ENCODE measurements around the gene DNAJB8.
A peak's percentile ranks its signal among the peaks of the same experiment; 100 is the strongest.

DNAJB8 gene

GRCh38 chr3:128489674-128489926 lies 22.9 kb upstream of the DNAJB8 start:
- peak overlapping the region; percentile 14 to 56 for H3K4me3 ChIP-seq (ENCODE audit: insufficient read depth in 1 of 2, low read depth in 1 of 2, low read length in 2 of 2)
- no peak overlapping the region for H2BK120ac ChIP-seq (ENCODE audit: low read depth, low read length)
- H4K8ac ChIP-seq (ENCODE audit: low read length), result no peak overlapping the region
- no peak overlapping the region for H3K27ac ChIP-seq (ENCODE audit: low read length, poor library complexity, severe bottlenecking)
- peak overlapping the region; percentile 67 for H3K4me2 ChIP-seq (ENCODE audit: low read length, poor library complexity, severe bottlenecking)
- H3K9ac ChIP-seq (ENCODE audit: low read length), result no peak overlapping the region
- peak overlapping the region; percentile 34 for H2AFZ ChIP-seq (ENCODE audit: low read depth, low read length)
- H3K27me3 ChIP-seq (ENCODE audit: control insufficient read depth in 1 of 2, insufficient read depth in 1 of 2, low read length in 2 of 2), result peaks cover 95 to 97% of the 10 kb centered on the region in 2 experiments
- no peak overlapping the region for H2BK12ac ChIP-seq (ENCODE audit: low read length in 2 of 2)
- no peak overlapping the region for H3K14ac ChIP-seq (ENCODE audit: low read length in 2 of 2)
- peaks cover 43% of the 10 kb centered on the region for H3K4me1 ChIP-seq (ENCODE audit: control insufficient read depth, insufficient read depth, low read depth, low read length)
- H2BK5ac ChIP-seq (ENCODE audit: low read depth, low read length, poor library complexity, severe bottlenecking), result no peak overlapping the region
- no peak overlapping the region for H3K4ac ChIP-seq (ENCODE audit: low read depth in 1 of 2, low read length in 2 of 2)
- peak overlapping the region in 1 of 2 experiments; percentile 79 for H3K23ac ChIP-seq (ENCODE audit: low read length in 2 of 2)
- no peaks in the 10 kb centered on the region for H3K9me3 ChIP-seq (ENCODE audit: control insufficient read depth, low read length)
- no peak for DNase-seq
- no peak overlapping the region for H2BK15ac ChIP-seq (ENCODE audit: low read depth, poor library complexity, severe bottlenecking)
- 1% methylated on average over 19 of the region's 26 CpGs for WGBS
- H3K79me1 ChIP-seq (replicated peaks; ENCODE audit: low read length, poor library complexity, severe bottlenecking), result no peaks in the 10 kb centered on the region
- no peak overlapping the region for H3K18ac ChIP-seq (ENCODE audit: low read depth in 1 of 2, low read length in 2 of 2)
- no peaks in the 10 kb centered on the region for H3K36me3 ChIP-seq (ENCODE audit: control insufficient read depth in 1 of 2, insufficient read depth in 2 of 2, low read depth in 1 of 2, low read length in 2 of 2)
- H2AK5ac ChIP-seq (ENCODE audit: low read length, severe bottlenecking), result no peak overlapping the region
- no peak overlapping the region for H4K91ac ChIP-seq (ENCODE audit: low read length)

GRCh38 chr3:128488991-128489673 lies 22.4 kb upstream of the DNAJB8 start:
- Histone ChIP-seq H2BK15ac (ENCODE audit: low read depth, poor library complexity, severe bottlenecking) (peak overlapping the region; percentile 73), H4K8ac (ENCODE audit: low read length) (no peak overlapping the region), H3K36me3 (ENCODE audit: control insufficient read depth in 1 of 2, insufficient read depth in 2 of 2, low read depth in 1 of 2, low read length in 2 of 2) (no peaks in the 10 kb centered on the region), H3K4ac (ENCODE audit: low read depth in 1 of 2, low read length in 2 of 2) (no peak overlapping the region), H2BK12ac (ENCODE audit: low read length in 2 of 2) (no peak overlapping the region), H3K4me3 (ENCODE audit: insufficient read depth in 1 of 2, low read depth in 1 of 2, low read length in 2 of 2) (peak overlapping the region; percentile 14 to 56), H2BK5ac (ENCODE audit: low read depth, low read length, poor library complexity, severe bottlenecking) (no peak overlapping the region), H3K4me2 (ENCODE audit: low read length, poor library complexity, severe bottlenecking) (peak overlapping the region; percentile 67), H3K4me1 (ENCODE audit: control insufficient read depth, insufficient read depth, low read depth, low read length) (peaks cover 43% of the 10 kb centered on the region), H3K27ac (ENCODE audit: low read length, poor library complexity, severe bottlenecking) (no peak overlapping the region), H2AK5ac (ENCODE audit: low read length, severe bottlenecking) (no peak overlapping the region), H3K9ac (ENCODE audit: low read length) (no peak overlapping the region), H3K14ac (ENCODE audit: low read length in 2 of 2) (peak overlapping the region in 1 of 2 experiments; percentile 62), H3K23ac (ENCODE audit: low read length in 2 of 2) (peak overlapping the region in 1 of 2 experiments; percentile 94), H4K91ac (ENCODE audit: low read length) (no peak overlapping the region), H3K27me3 (ENCODE audit: control insufficient read depth in 1 of 2, insufficient read depth in 1 of 2, low read length in 2 of 2) (peaks cover 95 to 97% of the 10 kb centered on the region in 2 experiments), H3K18ac (ENCODE audit: low read depth in 1 of 2, low read length in 2 of 2) (peak overlapping the region in 1 of 2 experiments; percentile 68), H3K9me3 (ENCODE audit: control insufficient read depth, low read length) (no peaks in the 10 kb centered on the region), H3K79me1 (replicated peaks; ENCODE audit: low read length, poor library complexity, severe bottlenecking) (no peaks in the 10 kb centered on the region), H2BK120ac (ENCODE audit: low read depth, low read length) (no peak overlapping the region), H2AFZ (ENCODE audit: low read depth, low read length) (no peak overlapping the region)
- DNase-seq, result peak; percentile 50
- WGBS, result under 1% methylated on average over 42 of the region's 71 CpGs

GRCh38 chr3:128488636-128488990 lies 21.9 kb upstream of the DNAJB8 start:
- no peak overlapping the region for H2AFZ ChIP-seq (ENCODE audit: low read depth, low read length)
- no peaks in the 10 kb centered on the region for H3K36me3 ChIP-seq (ENCODE audit: control insufficient read depth in 1 of 2, insufficient read depth in 2 of 2, low read depth in 1 of 2, low read length in 2 of 2)
- 4% methylated on average over 17 of the region's 21 CpGs for WGBS
- no peak overlapping the region for H3K18ac ChIP-seq (ENCODE audit: low read depth in 1 of 2, low read length in 2 of 2)
- no peak overlapping the region for H3K14ac ChIP-seq (ENCODE audit: low read length in 2 of 2)
- no peak overlapping the region for H2BK15ac ChIP-seq (ENCODE audit: low read depth, poor library complexity, severe bottlenecking)
- no peak overlapping the region for H3K4me3 ChIP-seq (ENCODE audit: insufficient read depth in 1 of 2, low read depth in 1 of 2, low read length in 2 of 2)
- H3K9me3 ChIP-seq (ENCODE audit: control insufficient read depth, low read length), result no peaks in the 10 kb centered on the region
- no peak overlapping the region for H3K9ac ChIP-seq (ENCODE audit: low read length)
- peaks cover 47% of the 10 kb centered on the region for H3K4me1 ChIP-seq (ENCODE audit: control insufficient read depth, insufficient read depth, low read depth, low read length)
- no peak overlapping the region for H4K8ac ChIP-seq (ENCODE audit: low read length)
- H4K91ac ChIP-seq (ENCODE audit: low read length), result no peak overlapping the region
- no peak overlapping the region for H2AK5ac ChIP-seq (ENCODE audit: low read length, severe bottlenecking)
- DNase-seq, result no peak
- H3K79me1 ChIP-seq (replicated peaks; ENCODE audit: low read length, poor library complexity, severe bottlenecking), result no peaks in the 10 kb centered on the region
- no peak overlapping the region for H3K4me2 ChIP-seq (ENCODE audit: low read length, poor library complexity, severe bottlenecking)
- H3K4ac ChIP-seq (ENCODE audit: low read depth in 1 of 2, low read length in 2 of 2), result peak overlapping the region in 1 of 2 experiments; percentile 37
- H3K23ac ChIP-seq (ENCODE audit: low read length in 2 of 2), result no peak overlapping the region
- peak overlapping the region in 1 of 2 experiments; percentile 1 for H2BK12ac ChIP-seq (ENCODE audit: low read length in 2 of 2)
- H3K27me3 ChIP-seq (ENCODE audit: control insufficient read depth in 1 of 2, insufficient read depth in 1 of 2, low read length in 2 of 2), result peaks cover 95 to 97% of the 10 kb centered on the region in 2 experiments
- no peak overlapping the region for H2BK120ac ChIP-seq (ENCODE audit: low read depth, low read length)
- H2BK5ac ChIP-seq (ENCODE audit: low read depth, low read length, poor library complexity, severe bottlenecking), result no peak overlapping the region
- H3K27ac ChIP-seq (ENCODE audit: low read length, poor library complexity, severe bottlenecking), result no peak overlapping the region

GRCh38 chr3:128487813-128488635 lies 21.3 kb upstream of the DNAJB8 start:
- no peak overlapping the region for H3K9ac ChIP-seq (ENCODE audit: low read length)
- no peak overlapping the region for H4K91ac ChIP-seq (ENCODE audit: low read length)
- H2BK5ac ChIP-seq (ENCODE audit: low read depth, low read length, poor library complexity, severe bottlenecking), result no peak overlapping the region
- H3K4ac ChIP-seq (ENCODE audit: low read depth in 1 of 2, low read length in 2 of 2), result no peak overlapping the region
- H3K27ac ChIP-seq (ENCODE audit: low read length, poor library complexity, severe bottlenecking), result no peak overlapping the region
- peaks cover 95 to 98% of the 10 kb centered on the region in 2 experiments for H3K27me3 ChIP-seq (ENCODE audit: control insufficient read depth in 1 of 2, insufficient read depth in 1 of 2, low read length in 2 of 2)
- peaks cover 47% of the 10 kb centered on the region for H3K4me1 ChIP-seq (ENCODE audit: control insufficient read depth, insufficient read depth, low read depth, low read length)
- peak overlapping the region; percentile 36 for H3K4me2 ChIP-seq (ENCODE audit: low read length, poor library complexity, severe bottlenecking)
- H3K36me3 ChIP-seq (ENCODE audit: control insufficient read depth in 1 of 2, insufficient read depth in 2 of 2, low read depth in 1 of 2, low read length in 2 of 2), result no peaks in the 10 kb centered on the region
- H2BK120ac ChIP-seq (ENCODE audit: low read depth, low read length), result no peak overlapping the region
- H3K14ac ChIP-seq (ENCODE audit: low read length in 2 of 2), result no peak overlapping the region
- H4K8ac ChIP-seq (ENCODE audit: low read length), result peak overlapping the region; percentile 70
- H3K79me1 ChIP-seq (replicated peaks; ENCODE audit: low read length, poor library complexity, severe bottlenecking), result no peaks in the 10 kb centered on the region
- H3K4me3 ChIP-seq (ENCODE audit: insufficient read depth in 1 of 2, low read depth in 1 of 2, low read length in 2 of 2), result peak overlapping the region in 1 of 2 experiments; percentile 63
- peak overlapping the region in 1 of 2 experiments; percentile 57 for H2BK12ac ChIP-seq (ENCODE audit: low read length in 2 of 2)
- H3K18ac ChIP-seq (ENCODE audit: low read depth in 1 of 2, low read length in 2 of 2), result peak overlapping the region in 1 of 2 experiments; percentile 50
- 2% methylated on average over 62 of the region's 68 CpGs for WGBS
- no peak overlapping the region for H2AFZ ChIP-seq (ENCODE audit: low read depth, low read length)
- DNase-seq, result peak; percentile 86
- H3K23ac ChIP-seq (ENCODE audit: low read length in 2 of 2), result peak overlapping the region in 1 of 2 experiments; percentile 85
- no peak overlapping the region for H2AK5ac ChIP-seq (ENCODE audit: low read length, severe bottlenecking)
- peak overlapping the region; percentile 18 for H2BK15ac ChIP-seq (ENCODE audit: low read depth, poor library complexity, severe bottlenecking)
- no peaks in the 10 kb centered on the region for H3K9me3 ChIP-seq (ENCODE audit: control insufficient read depth, low read length)
